ENCODE data around the gene STEAP2. TPM values are rescaled to one million over a fixed set of nuclear protein-coding genes. Genes with fewer than 3 reads are reported as not detected.

The STEAP2 gene
- total RNA-seq, 6 experiments from 2014 or later, result 11.0 to 18.1 (median 14.9) TPM

DNA sequence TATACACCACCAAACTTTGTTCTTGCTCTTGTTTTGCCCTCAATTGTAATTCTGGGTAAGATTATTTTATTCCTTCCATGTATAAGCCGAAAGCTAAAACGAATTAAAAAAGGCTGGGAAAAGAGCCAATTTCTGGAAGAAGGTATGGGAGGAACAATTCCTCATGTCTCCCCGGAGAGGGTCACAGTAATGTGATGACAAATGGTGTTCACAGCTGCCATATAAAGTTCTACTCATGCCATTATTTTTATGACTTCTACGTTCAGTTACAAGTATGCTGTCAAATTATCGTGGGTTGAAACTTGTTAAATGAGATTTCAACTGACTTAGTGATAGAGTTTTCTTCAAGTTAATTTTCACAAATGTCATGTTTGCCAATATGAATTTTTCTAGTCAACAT is 20.9 kb downstream of the STEAP2 start:
- Mint-ChIP-seq H3K27ac (no peak overlapping the region), H3K9me3 (no peaks in the 10 kb centered on the region), H3K36me3 (ENCODE audit: low read depth) (no peaks in the 10 kb centered on the region), H3K4me3 (no peak overlapping the region), H3K27me3 (ENCODE audit: insufficient read depth) (no peaks in the 10 kb centered on the region), H3K4me1 (ENCODE audit: low read depth) (no peaks in the 10 kb centered on the region)
- TF ChIP-seq CTCF (IDR thresholded peaks at IDR 0.05), result no peak
- no peak for DNase-seq

- H3K4me3 Mint-ChIP-seq, result no peak overlapping the region
- DNase-seq, result no peak
- H3K27me3 Mint-ChIP-seq (ENCODE audit: insufficient read depth), result no peaks in the 10 kb centered on the region
- no peak for TF ChIP-seq CTCF (IDR thresholded peaks at IDR 0.05)
- no peaks in the 10 kb centered on the region for H3K9me3 Mint-ChIP-seq
- no peak overlapping the region for H3K27ac Mint-ChIP-seq
- no peaks in the 10 kb centered on the region for H3K36me3 Mint-ChIP-seq (ENCODE audit: low read depth)
- H3K4me1 Mint-ChIP-seq (ENCODE audit: low read depth), result no peaks in the 10 kb centered on the region
These were observed 22.0 kb downstream of the STEAP2 start for GRCh38 chr7:90233569-90233968.

DNA sequence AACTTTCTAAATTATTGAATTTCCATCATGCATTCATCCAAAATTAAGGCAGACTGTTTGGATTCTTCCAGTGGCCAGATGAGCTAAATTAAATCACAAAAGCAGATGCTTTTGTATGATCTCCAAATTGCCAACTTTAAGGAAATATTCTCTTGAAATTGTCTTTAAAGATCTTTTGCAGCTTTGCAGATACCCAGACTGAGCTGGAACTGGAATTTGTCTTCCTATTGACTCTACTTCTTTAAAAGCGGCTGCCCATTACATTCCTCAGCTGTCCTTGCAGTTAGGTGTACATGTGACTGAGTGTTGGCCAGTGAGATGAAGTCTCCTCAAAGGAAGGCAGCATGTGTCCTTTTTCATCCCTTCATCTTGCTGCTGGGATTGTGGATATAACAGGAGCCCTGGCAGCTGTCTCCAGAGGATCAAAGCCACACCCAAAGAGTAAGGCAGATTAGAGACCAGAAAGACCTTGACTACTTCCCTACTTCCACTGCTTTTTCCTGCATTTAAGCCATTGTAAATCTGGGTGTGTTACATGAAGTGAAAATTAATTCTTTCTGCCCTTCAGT is 25.3 kb downstream of the STEAP2 start:
- H3K27me3 Mint-ChIP-seq (ENCODE audit: insufficient read depth), result no peaks in the 10 kb centered on the region
- no peak for TF ChIP-seq CTCF (IDR thresholded peaks at IDR 0.05)
- no peaks in the 10 kb centered on the region for H3K36me3 Mint-ChIP-seq (ENCODE audit: low read depth)
- H3K4me1 Mint-ChIP-seq (ENCODE audit: low read depth), result peaks cover 11% of the 10 kb centered on the region
- DNase-seq, result no peak
- H3K4me3 Mint-ChIP-seq, result no peak overlapping the region
- H3K27ac Mint-ChIP-seq, result no peak overlapping the region
- no peaks in the 10 kb centered on the region for H3K9me3 Mint-ChIP-seq

DNA sequence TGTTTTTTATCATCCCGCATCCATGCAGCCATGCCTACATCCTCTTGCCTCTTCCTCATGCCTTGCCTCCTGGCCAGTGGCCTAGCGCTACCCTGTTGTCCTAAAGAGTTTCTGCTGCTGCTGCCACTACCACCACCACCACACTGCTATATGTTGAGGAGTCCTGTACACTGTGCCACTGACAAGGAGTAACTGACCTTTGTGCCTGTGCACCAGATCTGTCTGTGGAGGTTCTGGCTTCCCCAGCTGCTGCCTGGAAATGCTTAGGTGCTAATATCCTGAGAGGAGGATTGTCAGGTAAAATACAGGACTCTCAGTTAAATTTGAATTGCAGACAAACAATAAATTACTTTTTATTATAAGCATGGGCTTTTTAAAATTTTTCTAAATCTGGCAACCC is 26.5 kb downstream of the STEAP2 start:
- Mint-ChIP-seq H3K9me3 (no peaks in the 10 kb centered on the region), H3K27me3 (ENCODE audit: insufficient read depth) (no peaks in the 10 kb centered on the region), H3K4me3 (no peak overlapping the region), H3K4me1 (ENCODE audit: low read depth) (peaks cover 11% of the 10 kb centered on the region), H3K27ac (no peak overlapping the region), H3K36me3 (ENCODE audit: low read depth) (no peaks in the 10 kb centered on the region)
- TF ChIP-seq CTCF (IDR thresholded peaks at IDR 0.05), result no peak
- no peak for DNase-seq

- H3K36me3 Mint-ChIP-seq (ENCODE audit: low read depth), result no peaks in the 10 kb centered on the region
- no peaks in the 10 kb centered on the region for H3K27me3 Mint-ChIP-seq (ENCODE audit: insufficient read depth)
- H3K27ac Mint-ChIP-seq, result no peak overlapping the region
- H3K4me3 Mint-ChIP-seq, result no peak overlapping the region
- H3K9me3 Mint-ChIP-seq, result no peaks in the 10 kb centered on the region
- H3K4me1 Mint-ChIP-seq (ENCODE audit: low read depth), result peaks cover 11% of the 10 kb centered on the region
- DNase-seq, result no peak
- TF ChIP-seq CTCF (IDR thresholded peaks at IDR 0.05), result no peak
These were observed 27.0 kb downstream of the STEAP2 start for GRCh38 chr7:90238583-90238982.

- no peaks in the 10 kb centered on the region for H3K36me3 Mint-ChIP-seq (ENCODE audit: low read depth)
- no peak for TF ChIP-seq CTCF (IDR thresholded peaks at IDR 0.05)
- peaks cover 16% of the 10 kb centered on the region for H3K4me1 Mint-ChIP-seq (ENCODE audit: low read depth)
- H3K4me3 Mint-ChIP-seq, result no peak overlapping the region
- H3K27me3 Mint-ChIP-seq (ENCODE audit: insufficient read depth), result peaks cover under 1% of the 10 kb centered on the region; the same call in 1 of the 2 replicates
- no peaks in the 10 kb centered on the region for H3K9me3 Mint-ChIP-seq
- no peak overlapping the region; the same call in 1 of the 2 replicates for H3K27ac Mint-ChIP-seq
- no peak for DNase-seq
These were observed 27.5 kb downstream of the STEAP2 start for GRCh38 chr7:90239050-90239449.

Data from HFFc6 (cell line).